ENCODE measurements around the gene FAM120B.

FAM120B gene

DNA sequence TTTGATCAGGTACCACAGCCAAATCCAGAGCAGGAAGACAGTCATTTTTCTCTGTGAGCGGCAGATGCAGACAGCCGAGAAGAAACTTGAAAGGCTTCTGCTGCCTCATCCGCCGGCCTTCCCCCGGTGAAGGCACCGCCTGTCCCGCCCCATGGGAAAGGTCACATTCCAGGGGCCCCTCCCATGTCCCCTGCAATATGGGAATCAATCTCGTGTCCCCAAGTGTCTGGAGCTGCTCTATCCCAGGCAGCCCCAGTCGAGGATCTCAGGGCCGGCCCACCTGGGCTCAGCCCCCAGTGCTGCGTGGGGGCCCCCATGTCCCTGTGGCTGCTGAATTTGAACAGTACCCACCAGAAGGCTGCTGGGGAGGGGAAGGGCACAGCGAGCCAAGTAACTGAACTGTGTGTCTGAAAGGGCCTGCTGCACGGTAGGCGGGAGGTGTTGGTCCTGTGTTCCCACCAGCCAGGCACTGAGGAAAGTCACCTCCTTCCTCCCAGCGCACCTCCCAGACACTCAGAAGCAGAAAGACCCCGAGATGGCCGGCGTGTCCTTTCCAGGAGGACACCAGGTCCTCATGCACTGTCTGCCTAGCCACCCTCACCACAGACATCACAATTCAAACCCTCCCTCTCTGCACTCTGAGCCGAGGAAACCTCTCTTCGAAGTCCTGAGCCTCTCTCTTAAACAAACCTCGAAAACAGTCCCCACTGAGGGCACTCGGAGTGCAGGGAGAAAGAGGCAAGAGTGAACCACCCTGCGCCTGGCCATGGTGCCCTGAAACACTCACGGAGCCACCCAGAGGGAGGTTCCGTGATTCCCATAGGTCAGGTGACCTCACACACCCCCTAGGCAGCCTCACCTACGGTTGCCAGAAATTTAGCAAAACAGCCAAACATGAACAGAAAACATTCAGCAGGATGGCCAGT, 147.3 kb downstream of the FAM120B start:
- TF ChIP-seq, protein P1, sequence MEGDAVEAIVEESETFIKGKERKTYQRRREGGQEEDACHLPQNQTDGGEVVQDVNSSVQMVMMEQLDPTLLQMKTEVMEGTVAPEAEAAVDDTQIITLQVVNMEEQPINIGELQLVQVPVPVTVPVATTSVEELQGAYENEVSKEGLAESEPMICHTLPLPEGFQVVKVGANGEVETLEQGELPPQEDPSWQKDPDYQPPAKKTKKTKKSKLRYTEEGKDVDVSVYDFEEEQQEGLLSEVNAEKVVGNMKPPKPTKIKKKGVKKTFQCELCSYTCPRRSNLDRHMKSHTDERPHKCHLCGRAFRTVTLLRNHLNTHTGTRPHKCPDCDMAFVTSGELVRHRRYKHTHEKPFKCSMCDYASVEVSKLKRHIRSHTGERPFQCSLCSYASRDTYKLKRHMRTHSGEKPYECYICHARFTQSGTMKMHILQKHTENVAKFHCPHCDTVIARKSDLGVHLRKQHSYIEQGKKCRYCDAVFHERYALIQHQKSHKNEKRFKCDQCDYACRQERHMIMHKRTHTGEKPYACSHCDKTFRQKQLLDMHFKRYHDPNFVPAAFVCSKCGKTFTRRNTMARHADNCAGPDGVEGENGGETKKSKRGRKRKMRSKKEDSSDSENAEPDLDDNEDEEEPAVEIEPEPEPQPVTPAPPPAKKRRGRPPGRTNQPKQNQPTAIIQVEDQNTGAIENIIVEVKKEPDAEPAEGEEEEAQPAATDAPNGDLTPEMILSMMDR (IDR thresholded peaks at IDR 0.05): no peak

DNA sequence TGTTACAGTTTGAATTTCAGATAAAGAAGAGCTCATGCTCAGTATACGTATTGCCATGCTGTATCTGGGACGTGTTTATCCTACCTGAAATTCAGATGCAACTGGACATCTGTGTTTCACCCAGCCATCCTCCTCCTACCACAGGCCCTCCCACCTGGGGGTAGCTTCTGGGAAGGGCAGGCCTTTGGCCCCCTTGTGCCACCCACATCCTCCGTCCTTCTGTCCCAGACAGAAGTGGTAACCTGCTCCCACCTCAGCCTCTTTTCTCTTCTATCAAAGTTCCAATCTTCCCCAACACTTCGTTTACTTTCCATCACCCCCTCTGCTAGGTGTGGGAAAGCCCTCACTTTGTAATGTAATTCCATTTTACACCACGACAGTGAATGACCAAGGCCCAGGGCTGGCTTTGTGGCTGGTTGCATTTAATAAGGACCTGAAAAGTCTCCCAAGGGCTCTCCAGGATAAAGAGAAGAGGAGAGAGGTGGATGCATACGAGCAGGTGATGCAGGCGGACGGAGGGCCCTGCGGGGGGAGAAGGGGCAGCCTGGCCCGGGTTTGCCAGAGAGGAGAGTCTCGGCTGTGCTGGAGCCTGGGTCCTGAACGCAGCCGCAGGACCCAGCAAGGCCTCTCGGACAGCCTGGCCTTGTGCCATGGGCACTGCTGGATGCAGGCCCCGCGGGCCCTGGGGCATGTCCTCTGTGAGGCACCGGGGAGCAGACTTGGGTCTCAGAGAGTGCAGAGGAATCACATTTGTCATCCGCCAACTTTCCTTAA, 148.1 kb downstream of the FAM120B start:
- TF ChIP-seq, protein P1 (IDR thresholded peaks at IDR 0.05): no peak

DNA sequence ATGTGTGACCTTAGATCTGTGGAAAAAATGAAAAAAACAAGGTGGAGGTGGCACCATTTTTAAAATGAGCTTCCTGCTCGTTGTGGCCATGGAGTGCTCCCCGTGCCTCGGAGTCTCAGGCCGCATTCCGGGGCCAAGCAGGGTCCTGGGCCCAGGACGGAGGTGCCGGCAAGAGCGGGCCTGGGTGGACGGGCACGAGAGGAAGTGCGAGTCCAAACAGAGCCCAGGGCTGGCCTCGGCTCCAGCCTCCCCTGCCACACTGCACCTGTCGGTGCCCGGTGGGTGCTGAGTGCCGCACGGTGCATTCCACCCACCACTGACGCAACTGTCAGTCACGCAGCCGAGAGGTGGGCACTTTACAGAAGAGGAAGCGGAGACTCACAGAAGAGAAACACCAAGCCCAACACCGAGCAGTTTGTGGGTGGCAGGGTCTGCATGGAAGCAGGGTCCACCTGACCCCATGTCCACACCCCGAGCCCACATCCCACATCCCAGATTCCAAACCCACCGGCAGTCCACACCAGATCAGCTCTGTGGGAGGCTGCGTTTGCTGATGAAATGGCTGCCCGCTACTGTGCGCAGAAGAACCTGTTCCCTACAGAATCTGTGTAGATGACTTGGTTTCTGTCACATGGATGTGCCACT, 148.9 kb downstream of the FAM120B start:
- TF ChIP-seq, protein P1 (IDR thresholded peaks at IDR 0.05): no peak

DNA sequence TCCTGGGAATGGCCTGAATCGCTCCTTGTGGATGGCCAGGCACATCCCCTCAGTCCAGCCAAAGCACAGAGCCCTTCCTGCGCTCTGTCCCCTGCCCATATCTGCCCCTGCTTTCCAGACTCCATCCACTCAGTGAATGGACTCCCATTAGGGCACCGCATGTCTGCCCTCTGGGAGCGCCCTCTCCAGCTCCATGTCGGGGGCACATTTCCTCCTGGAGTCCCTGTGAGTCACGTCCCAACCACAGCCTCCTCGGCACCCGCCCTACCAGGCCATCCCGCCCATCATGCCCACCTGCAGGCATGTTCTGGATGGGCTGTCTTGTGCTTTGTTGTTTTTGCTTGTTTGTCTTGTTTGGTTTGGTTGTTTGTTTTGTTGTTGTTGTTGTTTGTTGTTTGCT, 149.8 kb downstream of the FAM120B start:
- TF ChIP-seq, protein P1 (IDR thresholded peaks at IDR 0.05): no peak
